AG04450 (cell line): ENCODE measurements around the gene ROCK2. TPM values are rescaled to one million over a fixed set of nuclear protein-coding genes. Genes with fewer than 3 reads are reported as not detected.

Experiments used
- CTCF ChIA-PET: fragments of 300-600, 350-600 bp; formaldehyde crosslinking; extraction: SDS; loops from one replicate; lab custom pipeline; 2022; ENCODE audit warnings: antibody characterized with exemption, inconsistent platforms; lab: Charles Lee
- POLR2A ChIA-PET: fragments of 350-600 bp; formaldehyde crosslinking; extraction: SDS; loops from one replicate; lab custom pipeline; 2021; ENCODE audit warnings: antibody characterized with exemption, inconsistent platforms; lab: Yijun Ruan, JAX
- DNase-seq: peaks from one replicate; pipeline ENCODE4 v3.0.0-alpha.2; 2011; ENCODE audit warnings: low read depth, low spot score
- H3K27ac ChIP-seq: one replicate; pipeline ENCODE4 v1.5.1; 2012; ENCODE audit warnings: low read depth, low read length, control low read depth
- H3K27me3 ChIP-seq: one replicate; pipeline ENCODE4 v1.6.0; 2012; ENCODE audit warnings: low read length; ENCODE audit not compliant: control insufficient read depth, insufficient read depth
- H3K4me3 ChIP-seq: 2 replicates; pipeline ENCODE4 v1.5.1; 2011; ENCODE audit warnings: mild to moderate bottlenecking, low read depth, low read length, control low read depth
- H3K9me3 ChIP-seq: 2 replicates; pipeline ENCODE4 v1.5.1; 2012; ENCODE audit warnings: low read length; ENCODE audit not compliant: control insufficient read depth, insufficient read depth
- CTCF ChIP-seq: IDR thresholded peaks from 2 replicates; pipeline ENCODE4 v1.5.1; 2011; ENCODE audit warnings: low read depth, low read length, control low read depth, inconsistent platforms
- polyA plus RNA-seq: library from polyadenylated mRNA; depleted of rRNA; stranded (reverse); fragments of >200 nt; gene quantifications from 2 replicates; pipeline ENCODE4 v1.2.3, GENCODE V29; 2011

ROCK2 gene
- polyA plus RNA-seq, 1 experiment: 28.2 TPM

- Histone ChIP-seq H3K27ac (no peak overlapping the region), H3K4me3 (no peak overlapping the region), H3K27me3 (peaks cover 5% of the 10 kb centered on the region), H3K9me3 (no peaks in the 10 kb centered on the region)
- ChIA-PET POLR2A (interaction anchor here (1.8 kb wide), 1 partner anchor 13 kb away, joined by 6 read pairs; the partner anchor contains the start of gene ROCK2), CTCF (interaction anchor here (1.3 kb wide), 1 partner anchor 227 kb away, joined by 3 read pairs; no protein-coding TSS in a partner anchor)
- no peak for DNase-seq
- no peak for TF ChIP-seq CTCF
Observed at GRCh38 chr2:11357428-11357972, 13.1 kb upstream of the ROCK2 start.

GRCh38 chr2:11356764-11357163 is 12.3 kb upstream of the ROCK2 start:
- DNase-seq: no peak
- CTCF ChIA-PET: no interaction called here
- Histone ChIP-seq H3K27ac (no peak overlapping the region), H3K27me3 (peaks cover 5% of the 10 kb centered on the region), H3K4me3 (no peak overlapping the region), H3K9me3 (no peaks in the 10 kb centered on the region)
- TF ChIP-seq CTCF: no peak
- POLR2A ChIA-PET: interaction anchor here (1.8 kb wide), 1 partner anchor 12 kb away, joined by 6 read pairs; the partner anchor contains the start of gene ROCK2

- TF ChIP-seq CTCF: no peak
- no peak for DNase-seq
- H3K4me3 ChIP-seq: no peak overlapping the region
- no peak overlapping the region for H3K27ac ChIP-seq
- no peaks in the 10 kb centered on the region for H3K9me3 ChIP-seq
- H3K27me3 ChIP-seq: peaks cover 5% of the 10 kb centered on the region
- ChIA-PET POLR2A (no interaction called here), CTCF (interaction anchor here (1.5 kb wide), 1 partner anchor 121 kb away, joined by 4 read pairs; no protein-coding TSS in a partner anchor)
Observed at GRCh38 chr2:11355194-11356053, 11.0 kb upstream of the ROCK2 start.

GRCh38 chr2:11354363-11355154 is 10.1 kb upstream of the ROCK2 start:
- TF ChIP-seq CTCF: no peak
- POLR2A ChIA-PET: interaction anchor here (1.1 kb wide), 1 partner anchor 10 kb away, joined by 3 read pairs; the partner anchor contains the start of gene ROCK2
- no peak overlapping the region for H3K27ac ChIP-seq
- H3K4me3 ChIP-seq: no peak overlapping the region
- peaks cover 5% of the 10 kb centered on the region for H3K27me3 ChIP-seq
- CTCF ChIA-PET: interaction anchor here (1.1 to 1.5 kb wide), 2 partner anchors 20 to 120 kb away, joined by 4 to 7 read pairs; no protein-coding TSS in a partner anchor
- no peak for DNase-seq
- H3K9me3 ChIP-seq: no peaks in the 10 kb centered on the region
